ENCODE results near the gene ZNF423. TPM values are rescaled to one million over a fixed set of nuclear protein-coding genes. Genes with fewer than 3 reads are reported as not detected.

Gene ZNF423
- total RNA-seq, 1 donor from 2014 or later = 11.9 TPM

DNA sequence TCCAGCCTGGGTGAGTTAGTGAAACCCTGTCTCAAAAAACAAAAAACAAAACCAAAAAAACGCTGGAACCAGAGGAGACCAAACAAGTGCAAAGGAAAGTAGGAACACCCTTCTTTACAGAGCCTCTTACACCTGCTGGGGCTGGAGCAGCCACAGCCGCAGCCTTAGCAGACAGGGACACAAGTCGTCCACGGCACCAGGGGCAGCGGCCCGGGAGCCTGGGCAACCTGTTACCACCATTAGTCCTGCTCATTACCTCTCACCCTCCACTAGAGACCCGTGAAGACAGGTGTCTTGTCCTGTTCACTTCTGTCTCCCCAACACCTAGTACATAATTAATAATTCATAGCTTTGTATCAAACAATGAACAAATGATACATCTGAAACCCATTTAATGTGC is 398.7 kb downstream of the ZNF423 start:
- Histone ChIP-seq H3K4me3 (no peak overlapping the region), H3K4me1 (no peaks in the 10 kb centered on the region), H3K27ac (no peak overlapping the region), H3K9me3 (no peaks in the 10 kb centered on the region), H3K36me3 (no peaks in the 10 kb centered on the region), H3K27me3 (no peaks in the 10 kb centered on the region)
- TF ChIP-seq, protein P1, sequence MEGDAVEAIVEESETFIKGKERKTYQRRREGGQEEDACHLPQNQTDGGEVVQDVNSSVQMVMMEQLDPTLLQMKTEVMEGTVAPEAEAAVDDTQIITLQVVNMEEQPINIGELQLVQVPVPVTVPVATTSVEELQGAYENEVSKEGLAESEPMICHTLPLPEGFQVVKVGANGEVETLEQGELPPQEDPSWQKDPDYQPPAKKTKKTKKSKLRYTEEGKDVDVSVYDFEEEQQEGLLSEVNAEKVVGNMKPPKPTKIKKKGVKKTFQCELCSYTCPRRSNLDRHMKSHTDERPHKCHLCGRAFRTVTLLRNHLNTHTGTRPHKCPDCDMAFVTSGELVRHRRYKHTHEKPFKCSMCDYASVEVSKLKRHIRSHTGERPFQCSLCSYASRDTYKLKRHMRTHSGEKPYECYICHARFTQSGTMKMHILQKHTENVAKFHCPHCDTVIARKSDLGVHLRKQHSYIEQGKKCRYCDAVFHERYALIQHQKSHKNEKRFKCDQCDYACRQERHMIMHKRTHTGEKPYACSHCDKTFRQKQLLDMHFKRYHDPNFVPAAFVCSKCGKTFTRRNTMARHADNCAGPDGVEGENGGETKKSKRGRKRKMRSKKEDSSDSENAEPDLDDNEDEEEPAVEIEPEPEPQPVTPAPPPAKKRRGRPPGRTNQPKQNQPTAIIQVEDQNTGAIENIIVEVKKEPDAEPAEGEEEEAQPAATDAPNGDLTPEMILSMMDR (IDR thresholded peaks at IDR 0.05) = no peak
- ATAC-seq (no peak), DNase-seq (peak; percentile 30)
- intact Hi-C loops (cut with DNase I) = no loop called here

DNA sequence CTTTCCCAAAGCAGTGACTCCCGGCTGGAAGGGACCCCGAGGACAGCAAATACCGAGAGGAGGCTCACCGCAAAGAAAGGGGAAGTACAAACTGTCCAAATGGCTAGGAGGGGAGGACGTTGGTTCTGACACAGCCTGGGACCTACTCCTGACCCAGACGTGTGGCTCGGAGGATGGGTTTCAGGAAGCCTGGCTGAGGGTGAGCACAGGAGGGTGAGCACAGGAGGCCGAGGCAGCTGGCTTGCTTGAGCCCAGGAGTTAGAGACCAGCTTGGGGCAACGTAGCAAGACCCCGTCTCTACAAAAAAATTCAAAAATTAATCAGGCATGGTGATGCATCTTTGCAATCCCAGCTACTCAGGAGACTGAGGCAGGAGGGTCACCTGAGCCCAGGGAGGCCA is 399.1 kb downstream of the ZNF423 start:
- Histone ChIP-seq H3K4me1 (no peaks in the 10 kb centered on the region), H3K27ac (no peak overlapping the region), H3K4me3 (no peak overlapping the region), H3K27me3 (no peaks in the 10 kb centered on the region), H3K9me3 (no peaks in the 10 kb centered on the region), H3K36me3 (no peaks in the 10 kb centered on the region)
- intact Hi-C loops (cut with DNase I) = no loop called here
- TF ChIP-seq, protein P1 (IDR thresholded peaks at IDR 0.05) = no peak
- ATAC-seq (no peak), DNase-seq (peak; percentile 22)

DNA sequence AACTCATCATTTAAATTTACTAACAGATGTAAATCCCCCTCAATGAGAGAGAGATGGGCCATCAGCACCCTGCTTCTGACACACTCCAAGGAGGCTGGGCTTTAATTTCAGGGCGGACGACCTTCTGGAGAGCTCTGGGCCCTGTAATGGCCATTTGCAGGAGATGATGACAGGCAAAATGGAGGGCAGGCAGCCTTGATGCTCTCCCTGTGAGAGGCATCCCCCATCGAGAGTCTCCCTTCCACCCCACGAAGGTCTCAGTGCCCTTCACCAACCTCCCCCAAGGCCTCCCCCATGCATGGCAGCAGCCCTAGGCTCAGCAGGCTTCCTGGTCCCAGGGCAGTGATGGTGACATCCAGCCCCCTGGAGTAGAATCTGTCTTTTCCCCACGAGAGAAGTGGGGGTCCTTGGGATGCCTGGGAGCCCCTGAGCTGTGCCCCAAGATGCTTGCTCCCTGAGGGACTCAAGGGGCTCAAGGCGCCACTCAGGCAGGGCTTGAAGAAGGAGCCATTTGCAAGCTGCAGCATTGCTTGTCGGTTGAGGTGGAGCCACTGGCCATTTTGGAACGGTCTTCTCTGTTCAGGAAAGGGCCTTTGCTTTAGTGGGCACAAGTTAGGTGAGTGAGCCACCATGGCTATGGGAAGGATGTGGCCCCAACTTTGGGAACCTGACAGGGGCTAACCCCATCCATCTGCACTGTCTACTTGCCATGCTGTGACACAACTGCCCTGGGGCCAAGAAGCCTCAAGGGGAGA is 399.7 kb downstream of the ZNF423 start:
- TF ChIP-seq, protein P1 (IDR thresholded peaks at IDR 0.05) = no peak
- Histone ChIP-seq H3K9me3 (no peaks in the 10 kb centered on the region), H3K4me3 (no peak overlapping the region), H3K4me1 (no peaks in the 10 kb centered on the region), H3K27ac (no peak overlapping the region), H3K27me3 (no peaks in the 10 kb centered on the region), H3K36me3 (no peaks in the 10 kb centered on the region)
- intact Hi-C loops (cut with DNase I) = no loop called here
- DNase-seq = peak; percentile 46
- ATAC-seq = no peak

DNA sequence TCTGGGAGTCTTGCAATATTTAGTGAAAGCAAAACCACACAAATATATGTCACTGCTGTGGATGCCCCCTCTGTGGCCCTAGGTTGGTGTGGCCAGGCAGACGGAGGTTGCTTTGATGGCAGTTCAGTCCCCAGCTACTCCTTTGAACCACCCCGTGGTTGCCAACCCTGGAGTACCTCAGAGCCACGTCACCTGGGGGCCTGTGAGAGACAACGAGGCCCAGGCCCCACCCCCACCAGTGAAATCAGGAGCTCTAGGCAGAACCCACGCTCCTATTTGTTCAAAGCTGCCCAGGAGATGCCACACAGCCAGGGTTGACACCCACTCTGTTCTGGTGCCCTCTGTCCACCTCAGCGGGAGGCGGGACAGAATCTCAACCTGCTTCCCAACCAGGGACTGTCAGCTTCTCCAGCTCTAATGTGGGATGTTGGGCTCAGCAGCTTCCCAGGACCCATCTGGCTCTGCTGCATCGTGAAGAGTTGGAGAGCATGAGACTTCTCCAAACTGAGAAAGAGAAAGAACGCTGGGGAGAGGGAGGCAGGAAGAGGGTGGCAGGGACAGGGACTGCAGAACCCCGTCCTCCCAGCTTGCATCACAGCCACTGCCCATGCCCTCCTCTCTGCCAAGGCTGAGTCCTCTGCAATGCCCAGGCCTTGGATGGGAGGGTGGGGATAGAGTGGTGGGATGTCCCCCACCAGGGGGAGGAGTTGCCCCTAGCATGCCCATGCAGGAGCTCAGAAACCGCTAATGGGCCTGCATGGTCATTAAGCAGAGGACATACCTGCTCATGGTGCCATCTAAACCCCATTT is 400.5 kb downstream of the ZNF423 start:
- intact Hi-C loops (cut with DNase I) = no loop called here
- TF ChIP-seq, protein P1 (IDR thresholded peaks at IDR 0.05) = no peak
- H3K27ac ChIP-seq = no peak overlapping the region

DNA sequence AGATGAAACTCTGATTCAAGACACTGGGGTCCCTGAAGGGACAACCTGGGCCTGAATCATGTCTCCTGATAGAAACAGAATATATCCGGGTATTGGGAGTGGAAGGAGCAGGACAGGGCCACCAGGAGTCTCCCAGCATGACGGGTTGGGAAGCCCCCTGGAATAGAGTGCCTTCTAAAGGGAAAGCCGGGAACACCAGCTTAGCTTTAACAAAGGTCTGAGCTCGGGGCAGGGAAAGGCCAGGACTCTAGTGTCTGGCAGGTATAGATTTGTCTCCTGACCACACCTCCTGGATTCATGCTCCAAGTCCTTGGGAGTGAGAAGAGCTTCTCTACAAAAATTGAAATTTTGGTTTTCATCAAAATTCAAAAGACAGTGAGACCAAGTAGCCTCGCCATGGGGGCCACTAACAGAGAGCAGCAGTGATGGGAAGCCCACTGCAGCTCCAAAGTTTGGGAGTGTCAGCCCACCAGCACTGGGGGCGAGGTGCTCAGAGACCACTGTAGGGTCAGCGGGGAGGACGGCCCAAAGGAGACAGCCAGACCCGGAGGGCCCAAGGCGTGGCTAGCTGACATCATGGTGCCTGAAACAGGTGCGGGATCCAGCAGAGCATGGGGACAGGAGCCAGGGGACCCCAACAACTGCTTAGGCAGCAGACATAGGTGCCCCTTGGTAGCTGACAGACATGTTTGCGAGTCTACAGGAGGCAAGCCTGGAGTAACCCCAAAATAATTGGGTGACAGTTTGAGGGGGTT is 401.3 kb downstream of the ZNF423 start:
- intact Hi-C loops (cut with DNase I) = no loop called here

More for the DNA sequence above, 400.5 kb downstream of the ZNF423 start:
- DNase-seq (peak; percentile 39), ATAC-seq (no peak)
- no peaks in the 10 kb centered on the region for H3K4me1 ChIP-seq
- H3K27me3 ChIP-seq = no peaks in the 10 kb centered on the region
- no peaks in the 10 kb centered on the region for H3K9me3 ChIP-seq
- no peaks in the 10 kb centered on the region for H3K36me3 ChIP-seq
- H3K4me3 ChIP-seq = no peak overlapping the region

More for the DNA sequence above, 401.3 kb downstream of the ZNF423 start:
- Histone ChIP-seq H3K27ac (no peak overlapping the region), H3K36me3 (no peaks in the 10 kb centered on the region), H3K4me1 (no peaks in the 10 kb centered on the region), H3K9me3 (no peaks in the 10 kb centered on the region), H3K4me3 (no peak overlapping the region), H3K27me3 (no peaks in the 10 kb centered on the region)
- TF ChIP-seq, protein P1 (IDR thresholded peaks at IDR 0.05) = no peak
- ATAC-seq (no peak), DNase-seq (peak; percentile 40)
